DMS153 (cell line): ENCODE data around the gene PDLIM5.
A peak's percentile ranks its signal among the peaks of the same experiment; 100 is the strongest.
"Not testable (repeated sequence)": the region's sequence is repeated elsewhere in the genome, so short reads cannot be mapped to it uniquely, and the experiment has no call there.

Experiments used
- DNase-seq: peaks from one replicate; lab custom pipeline; 2025; lab: John Stamatoyannopoulos, UW

PDLIM5 gene

GRCh38 chr4:94451695-94452475 is at the start of gene PDLIM5:
PDLIM5 (plus strand) TSS chr4:94451942; CDS start chr4:94455289, 3,347 bp downstream.
- DNase-seq: peak; percentile 80

DNA sequence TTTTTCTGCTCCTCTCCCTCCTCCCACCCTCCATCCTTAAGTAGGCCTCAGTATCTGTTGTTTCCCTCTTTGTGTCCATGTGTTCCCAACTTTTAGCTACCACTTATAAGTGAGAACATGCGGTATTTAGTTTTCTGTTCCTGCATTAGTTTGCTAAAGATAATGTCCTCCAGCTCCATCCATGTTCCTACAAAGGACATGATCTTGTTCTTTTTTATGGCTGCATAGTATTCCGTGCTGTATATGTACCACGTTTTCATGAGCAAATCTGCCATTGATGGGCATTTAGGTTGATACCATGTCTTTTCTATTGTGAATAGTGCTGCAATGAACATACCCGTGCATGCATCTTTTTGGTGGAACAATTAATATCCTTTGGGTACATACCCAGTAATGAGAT is 49.3 kb upstream of the PDLIM5 start:
- not testable (repeated sequence) for DNase-seq

DNA sequence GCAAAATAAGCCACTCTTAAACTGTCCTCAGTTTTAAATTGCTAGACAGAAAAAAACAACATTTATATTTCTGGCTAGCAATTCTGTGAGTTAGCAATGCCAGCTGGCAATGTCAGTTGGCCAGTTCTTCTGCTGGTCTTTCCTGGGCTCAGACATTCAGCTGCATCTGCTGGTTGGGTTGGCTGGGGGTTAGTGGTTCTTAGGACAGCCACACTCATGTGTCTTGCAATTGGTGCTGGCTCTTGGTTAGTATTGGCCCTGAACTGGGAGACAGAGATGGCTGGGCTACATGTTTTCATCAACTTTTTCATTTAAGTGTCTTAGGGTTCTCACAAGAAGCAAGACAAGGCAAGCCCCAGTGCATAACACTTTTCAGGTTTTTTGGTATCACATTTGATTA is 48.0 kb upstream of the PDLIM5 start:
- no peak for DNase-seq

DNA sequence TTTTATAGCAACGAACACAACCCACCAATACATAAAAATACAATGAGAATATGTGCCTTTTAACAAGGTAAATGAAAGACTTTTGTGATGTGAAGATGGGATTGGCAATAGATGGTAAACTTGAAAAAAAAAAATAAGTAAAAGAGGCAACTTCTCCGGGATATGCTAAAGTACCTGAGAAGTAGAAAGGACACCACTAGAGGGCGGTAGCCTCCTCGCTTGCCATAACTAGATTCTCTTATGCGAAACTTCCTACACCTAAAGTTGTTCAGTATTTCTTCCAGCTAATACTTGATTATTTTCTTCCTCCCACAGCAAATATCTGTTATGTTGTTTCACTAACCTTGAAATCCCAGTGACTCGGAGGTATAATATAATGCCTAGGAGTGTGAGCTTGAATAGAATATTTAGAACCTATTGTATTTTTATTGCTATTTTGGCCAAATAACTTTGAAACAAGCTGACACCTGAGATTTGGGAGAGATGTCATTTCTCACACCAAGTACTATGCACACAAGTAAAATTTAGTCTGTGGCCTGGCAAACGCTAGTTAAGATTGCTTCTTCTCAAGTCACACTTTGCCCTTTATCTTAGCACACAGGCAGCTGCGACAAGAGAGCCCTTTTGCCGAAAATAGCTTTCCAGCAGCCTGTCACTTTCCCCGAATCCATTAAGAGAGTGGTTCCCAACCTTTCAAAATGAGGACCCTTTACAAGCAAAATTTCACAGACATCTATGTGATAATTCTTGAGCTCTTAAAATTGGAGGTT is 44.9 kb upstream of the PDLIM5 start:
- peak; percentile 14 for DNase-seq

DNA sequence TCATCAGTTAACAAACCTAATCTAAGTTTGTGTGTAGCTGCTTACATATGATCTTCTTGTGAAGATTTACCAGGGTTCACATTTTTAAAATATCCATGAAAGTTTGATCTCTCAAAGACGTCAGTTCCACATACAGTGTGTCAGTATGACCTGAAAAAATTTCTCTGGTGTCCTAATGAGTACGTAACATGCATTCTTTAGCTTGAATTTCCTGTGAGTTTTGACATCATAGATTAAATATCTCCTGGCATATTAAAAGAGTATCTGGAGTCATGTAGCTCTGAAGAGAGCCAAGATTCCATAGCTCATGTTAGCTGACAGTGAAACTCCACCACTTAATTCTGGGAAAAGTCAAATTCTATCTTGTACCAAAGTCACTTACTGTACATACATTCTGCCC is 43.9 kb upstream of the PDLIM5 start:
- no peak for DNase-seq

DNA sequence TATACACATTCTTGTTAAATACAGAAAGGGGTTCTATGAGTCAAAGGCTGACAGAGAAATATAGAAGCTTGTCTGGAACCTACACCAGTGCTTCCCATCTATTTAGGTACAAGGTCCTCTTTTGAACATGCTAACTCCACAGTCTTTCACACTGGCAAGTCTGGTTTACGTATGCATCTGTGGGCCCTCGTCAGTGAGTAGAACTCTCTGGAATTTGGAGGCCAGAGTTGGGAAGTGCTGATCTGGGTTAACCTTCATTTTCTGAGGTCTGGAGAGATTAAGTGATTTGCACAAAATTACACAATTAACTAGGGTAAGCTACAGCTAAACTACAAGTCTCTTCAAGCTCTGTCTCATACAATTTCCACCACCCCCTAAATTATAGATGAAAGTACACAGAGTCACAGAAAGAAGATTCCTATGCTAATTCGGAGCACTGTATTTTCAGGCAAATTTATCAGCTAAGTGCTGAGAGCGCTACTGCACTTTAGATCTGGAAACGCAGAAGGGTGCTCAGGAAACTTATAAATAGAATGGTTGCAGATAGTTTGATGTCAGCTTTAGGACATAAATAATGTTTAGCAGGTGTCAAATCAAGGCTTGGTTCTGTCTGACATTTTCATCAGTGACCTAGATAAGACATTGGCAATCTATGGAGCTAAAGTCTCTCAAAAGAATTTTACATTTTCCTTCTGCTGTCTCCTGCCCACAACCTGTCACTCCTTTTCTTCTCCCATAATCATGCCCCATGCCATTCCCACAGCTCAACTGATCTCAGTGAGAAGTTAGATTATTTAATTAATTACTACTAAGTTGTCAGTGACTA is 43.0 kb upstream of the PDLIM5 start:
- DNase-seq: no peak

DNA sequence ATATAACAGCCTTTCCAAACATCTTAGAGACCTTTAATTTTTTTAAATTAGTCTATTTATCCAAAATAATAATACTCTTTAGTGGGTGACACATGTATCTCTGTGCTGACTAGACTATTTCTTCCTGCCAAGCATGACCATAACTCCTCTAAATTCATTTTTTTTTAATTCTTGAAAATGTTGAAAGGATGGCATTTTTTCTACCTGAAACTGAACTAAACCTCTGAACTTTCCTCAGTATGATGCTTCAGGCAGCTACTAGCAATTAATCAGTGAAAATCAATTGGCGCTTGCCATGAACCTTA is 42.4 kb upstream of the PDLIM5 start:
- DNase-seq: no peak

DNA sequence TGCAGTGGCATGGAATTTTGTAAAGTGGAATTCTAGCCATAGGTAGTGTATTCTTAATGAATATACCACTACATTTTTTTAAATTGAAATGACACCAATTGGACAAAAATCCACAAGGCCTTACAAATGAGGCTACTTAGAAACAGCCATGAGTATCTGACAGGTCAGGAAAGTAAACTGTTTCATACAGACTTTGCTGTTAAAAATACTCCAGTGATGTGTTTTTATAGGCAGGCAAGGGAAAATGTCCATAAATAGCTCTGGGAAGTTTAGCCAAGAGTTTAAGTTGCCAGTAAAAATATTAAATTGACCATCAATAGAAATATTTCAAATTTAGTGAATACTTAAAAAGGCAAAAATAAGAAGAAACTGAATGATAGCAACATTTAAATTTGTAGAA is 41.8 kb upstream of the PDLIM5 start:
- no peak for DNase-seq

DNA sequence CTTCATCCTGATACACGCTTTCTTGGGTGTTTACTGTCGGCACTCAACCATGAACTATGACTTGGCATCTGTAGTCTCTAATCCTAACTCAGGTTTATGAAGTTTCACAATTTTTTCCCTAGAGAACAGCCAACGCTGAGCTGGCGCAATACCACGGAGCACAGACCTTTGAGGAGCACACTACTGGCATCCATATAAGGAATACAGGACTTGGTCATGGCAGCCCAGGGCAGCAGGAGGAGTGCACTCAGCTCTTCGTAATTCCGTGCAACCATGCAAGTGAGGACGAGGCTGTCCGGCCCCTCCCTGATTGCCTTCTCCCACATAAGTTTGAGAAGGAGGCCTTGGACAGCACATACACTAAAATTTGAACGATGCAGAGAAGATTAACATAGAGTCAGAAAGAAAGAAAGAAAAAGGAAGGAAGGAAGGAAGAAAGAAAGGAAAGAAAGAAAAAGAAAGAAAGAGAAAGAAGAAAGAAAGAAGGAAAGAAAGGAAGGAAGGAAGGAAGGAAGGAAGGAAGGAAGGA is 41.0 kb upstream of the PDLIM5 start:
- DNase-seq: no peak

DNA sequence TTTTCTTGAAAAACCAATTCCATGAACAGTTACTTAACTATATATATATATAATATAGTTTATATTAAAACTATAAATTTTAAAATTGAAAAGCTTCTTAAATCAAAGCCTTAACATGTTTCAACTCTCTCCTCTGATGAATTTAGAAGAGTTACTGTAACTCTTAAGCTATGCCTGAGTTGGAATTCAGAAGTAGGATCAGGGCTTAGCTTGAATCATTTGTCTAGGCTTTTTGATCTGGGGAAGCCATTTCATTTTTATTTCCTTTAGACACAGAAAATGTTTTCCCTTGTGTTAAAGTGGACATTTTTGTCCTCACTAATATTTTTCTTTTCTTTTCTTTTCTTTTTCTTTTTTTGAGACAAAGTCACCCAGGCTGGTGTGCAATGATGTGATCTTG is 40.4 kb upstream of the PDLIM5 start:
- no peak for DNase-seq

DNA sequence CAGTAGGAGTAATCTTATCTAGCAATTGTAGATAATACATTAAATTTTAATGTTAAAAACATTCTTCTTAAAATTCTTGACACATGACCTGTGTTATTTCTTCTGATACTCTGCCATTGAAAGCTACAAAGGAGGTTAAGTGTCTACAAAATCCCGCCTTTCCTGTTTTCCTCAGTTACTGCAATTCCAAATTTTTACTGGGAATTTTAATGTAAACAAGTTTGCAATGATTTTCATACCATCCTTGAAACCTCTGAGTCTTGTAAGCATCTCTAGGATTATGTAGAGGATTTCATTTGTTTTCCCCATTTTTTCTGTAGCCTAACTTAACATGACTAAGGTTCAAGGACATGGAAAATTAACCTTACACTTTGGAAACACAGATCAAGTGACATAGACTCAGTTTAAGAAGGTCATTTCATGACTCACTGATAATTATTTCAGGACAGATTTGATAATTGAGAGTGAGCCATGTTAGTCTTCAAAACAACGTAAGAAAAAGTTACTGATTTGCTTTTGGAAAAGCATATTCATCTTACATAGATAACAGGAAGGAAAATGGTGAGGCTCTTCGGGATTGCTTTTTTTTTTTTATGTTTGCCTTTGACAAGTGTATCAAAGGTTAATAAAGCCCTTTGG is 39.6 kb upstream of the PDLIM5 start:
- DNase-seq: no peak

DNA sequence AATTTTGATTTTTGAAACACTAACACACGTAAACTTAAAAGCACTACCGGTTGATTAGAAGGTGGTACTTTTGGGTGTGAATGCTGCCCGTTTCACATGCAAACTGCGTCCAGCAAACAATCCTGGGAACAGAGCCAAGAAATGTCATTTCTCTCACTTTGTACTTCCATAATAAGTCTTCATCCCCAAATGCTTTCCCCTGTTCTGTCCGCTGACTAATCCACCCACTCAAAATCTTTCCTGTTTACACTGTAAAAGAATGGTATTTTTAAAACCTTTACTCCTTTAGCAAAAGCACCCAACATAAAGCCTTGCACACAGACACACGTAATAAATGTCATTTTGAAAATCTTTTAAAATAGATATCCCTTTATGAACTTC is 39.1 kb upstream of the PDLIM5 start:
- DNase-seq: peak; percentile 7

GRCh38 chr4:94413085-94413840 is 38.5 kb upstream of the PDLIM5 start:
- no peak for DNase-seq

DNA sequence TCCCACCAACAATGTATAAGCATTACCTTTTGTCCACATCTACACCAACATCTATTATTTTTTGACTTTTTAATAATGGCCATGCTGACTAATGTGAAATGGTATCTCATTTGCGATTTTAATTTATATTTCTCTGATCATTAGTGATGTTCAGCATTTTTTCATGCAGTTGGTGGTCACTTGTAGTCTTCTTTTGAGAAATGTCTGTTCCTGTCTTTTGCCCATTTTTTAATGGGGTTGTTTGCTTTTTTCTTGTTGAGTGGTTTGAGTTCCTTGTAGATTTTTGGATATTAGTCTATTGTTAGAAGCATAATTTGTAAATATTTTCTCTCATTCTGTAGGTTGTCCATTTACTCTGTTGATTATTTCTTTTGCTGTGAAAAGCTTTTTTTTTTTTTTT is 36.8 kb upstream of the PDLIM5 start:
- no peak for DNase-seq

GRCh38 chr4:94415448-94415847 is 36.3 kb upstream of the PDLIM5 start:
- DNase-seq: no peak

GRCh38 chr4:94416335-94416734 is 35.4 kb upstream of the PDLIM5 start:
- DNase-seq: no peak

- DNase-seq: no peak
Observed at GRCh38 chr4:94416981-94417380, 34.8 kb upstream of the PDLIM5 start.

GRCh38 chr4:94419549-94419948 is 32.2 kb upstream of the PDLIM5 start:
- no peak for DNase-seq

- DNase-seq: no peak
Observed at GRCh38 chr4:94419956-94420355, 31.8 kb upstream of the PDLIM5 start.

GRCh38 chr4:94420356-94420755 is 31.4 kb upstream of the PDLIM5 start:
- DNase-seq: no peak

DNA sequence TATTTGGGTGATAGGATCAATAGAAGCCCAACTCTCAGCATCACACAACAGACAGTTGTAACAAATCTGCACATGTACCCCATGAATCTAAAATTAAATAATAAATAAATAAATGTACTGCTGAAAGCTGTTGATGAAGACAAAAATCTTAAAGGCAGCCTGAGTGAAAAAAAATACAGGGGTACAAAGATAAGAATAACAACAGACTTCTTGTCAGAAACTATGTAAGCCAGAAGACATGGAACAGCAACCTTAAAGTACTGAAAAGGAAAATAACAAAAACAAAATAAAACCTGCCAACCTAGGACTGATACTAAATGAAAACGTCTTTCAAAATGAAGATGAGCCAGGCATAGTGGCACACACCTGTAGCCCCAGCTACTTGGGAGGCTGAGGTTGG is 25.0 kb upstream of the PDLIM5 start:
- no peak for DNase-seq
